B cell (primary cell): ENCODE measurements around the gene KSR1. TPM values are rescaled to one million over a fixed set of nuclear protein-coding genes. Genes with fewer than 3 reads are reported as not detected.

Experiments
- ATAC-seq: fragments of 200-7000 bp; cut with Tn5 transposase; one replicate; pipeline ENCODE4 v1.10.0; 2021; ENCODE audit warnings: low read depth, mild to moderate bottlenecking, moderate number of reproducible peaks, moderate library complexity
- CTCF ChIA-PET: fragments of 350-600 bp; sonication (Branson Sonifier 250); formaldehyde crosslinking; loops from one replicate; lab custom pipeline; 2021; ENCODE audit warnings: antibody characterized with exemption, inconsistent platforms; lab: Charles Lee
- POLR2A ChIA-PET: fragments of 350-600 bp; sonication (Branson Sonifier 250); formaldehyde crosslinking; loops from one replicate; lab custom pipeline; 2021; ENCODE audit warnings: antibody characterized with exemption; lab: Charles Lee
- DNase-seq: peaks from one replicate; pipeline ENCODE4 v3.0.0; 2013
- H2AFZ ChIP-seq: 2 replicates; pipeline ENCODE4 v1.6.1; 2012; ENCODE audit warnings: mild to moderate bottlenecking, low read depth, low read length; ENCODE audit not compliant: insufficient read depth, poor library complexity, severe bottlenecking
- H3K27ac ChIP-seq, 2 donors: 1 replicate in 1 of 2; 2 replicates in 1 of 2; pipeline ENCODE4 v1.5.1; 2012 to 2013; ENCODE audit warnings: low read length in 2 of 2, mild to moderate bottlenecking in 2 of 2, moderate library complexity in 1 of 2
- H3K27me3 ChIP-seq, 4 experiments: fragments of 200-600 bp in 1 of 4; sonication (generic) in 1 of 4; replicated peaks in 1 of 4; 1 replicate in 2 of 4; 2 replicates in 2 of 4; pipeline versions ENCODE4 v1.6.1 to v1.7.0; 2013 to 2016; ENCODE audit warnings: low read length in 3 of 4, mild to moderate bottlenecking in 2 of 4, mixed read lengths in 1 of 4, moderate library complexity in 1 of 4; ENCODE audit not compliant: insufficient read depth in 4 of 4, control insufficient read depth in 3 of 4; ENCODE audit errors: control extremely low read depth in 1 of 4
- H3K36me3 ChIP-seq, 2 experiments: replicated peaks in 1 of 2; 1 replicate in 1 of 2; 2 replicates in 1 of 2; pipeline versions ENCODE4 v1.6.1 to v1.7.1; 2013; ENCODE audit warnings: low read length in 1 of 2; ENCODE audit not compliant: insufficient read depth in 2 of 2, control insufficient read depth in 1 of 2; ENCODE audit errors: control extremely low read depth in 1 of 2, extremely low read depth in 1 of 2
- H3K4me1 ChIP-seq, 2 donors: fragments of 200-600 bp in 1 of 2; sonication (generic) in 1 of 2; 1 replicate in 1 of 2; 2 replicates in 1 of 2; pipeline versions ENCODE4 v1.5.1 to v1.6.1; 2013 to 2017; ENCODE audit warnings: low read length in 2 of 2; ENCODE audit not compliant: control insufficient read depth in 2 of 2, insufficient read depth in 2 of 2
- H3K4me2 ChIP-seq: replicated peaks from 2 replicates; pipeline ENCODE3; 2012; ENCODE audit warnings: mild to moderate bottlenecking, low read depth, low read length; ENCODE audit not compliant: poor library complexity, severe bottlenecking
- H3K4me3 ChIP-seq, 5 experiments: fragments of 200-600 bp in 1 of 5; sonication (generic) in 1 of 5; 1 replicate in 3 of 5; 2 replicates in 2 of 5; pipeline versions ENCODE4 v1.5.1 to v1.7.0; 2011 to 2016; ENCODE audit warnings: low read length in 4 of 5, mild to moderate bottlenecking in 4 of 5, low read depth in 2 of 5, control low read depth in 1 of 5, moderate library complexity in 1 of 5; ENCODE audit not compliant: insufficient read depth in 1 of 5; ENCODE audit errors: control extremely low read depth in 1 of 5, extremely low read depth in 1 of 5
- H3K79me2 ChIP-seq: fragments of 200-600 bp; sonication (generic); one replicate; pipeline ENCODE4 v1.6.0; 2016; ENCODE audit warnings: low read length; ENCODE audit not compliant: control insufficient read depth, insufficient read depth
- H3K9ac ChIP-seq: fragments of 200-600 bp; sonication (generic); 2 replicates; pipeline ENCODE4 v1.6.1; 2017; ENCODE audit warnings: mild to moderate bottlenecking, low read length, moderate library complexity
- H3K9me3 ChIP-seq, 3 donors: one replicate each; pipeline versions ENCODE4 v1.6.1 to v1.7.1; 2013; ENCODE audit warnings: low read length in 2 of 3; ENCODE audit not compliant: control insufficient read depth in 2 of 3, insufficient read depth in 1 of 3; ENCODE audit errors: control extremely low read depth in 1 of 3
- H4K20me1 ChIP-seq: 2 replicates; pipeline ENCODE4 v1.6.0; 2012; ENCODE audit warnings: mild to moderate bottlenecking, low read length; ENCODE audit not compliant: insufficient read depth, control insufficient read depth, poor library complexity, severe bottlenecking
- H3K27ac Mint-ChIP-seq: one replicate; pipeline ENCODE4 v1.8.0; 2021; ENCODE audit warnings: mixed read lengths
- H3K27me3 Mint-ChIP-seq: one replicate; pipeline ENCODE4 v1.8.0; 2021; ENCODE audit warnings: mixed read lengths
- H3K4me1 Mint-ChIP-seq: one replicate; pipeline ENCODE4 v1.8.0; 2021; ENCODE audit warnings: mixed read lengths
- H3K4me3 Mint-ChIP-seq: one replicate; pipeline ENCODE4 v1.8.0; 2021; ENCODE audit warnings: mixed read lengths
- H3K9me3 Mint-ChIP-seq: one replicate; pipeline ENCODE4 v1.8.0; 2022; ENCODE audit warnings: mixed read lengths; ENCODE audit not compliant: insufficient read depth
- CTCF ChIP-seq: fragments of 200-600 bp; IDR thresholded peaks from one replicate; pipeline ENCODE4 v1.8.0; 2022; ENCODE audit warnings: antibody characterized with exemption, mild to moderate bottlenecking
- EZH2 ChIP-seq: IDR thresholded peaks from 2 replicates; pipeline ENCODE4 v1.6.1; 2012; ENCODE audit warnings: borderline replicate concordance, low read depth, mild to moderate bottlenecking, moderate library complexity, low read length; ENCODE audit not compliant: insufficient read depth, poor library complexity, severe bottlenecking
- WGBS: methylation state at CpG from one replicate; pipeline ENCODE4 v1.1.5; 2013; ENCODE audit warnings: missing lambda C conversion rate; ENCODE audit not compliant: insufficient coverage; 5-methylcytosine and 5-hydroxymethylcytosine counted together
- intact Hi-C: fragments of 100-400 bp; cut with micrococcal nuclease; formaldehyde crosslinking; loops from one replicate; pipeline ENCODE4 v1.10.0; 2022
- polyA plus RNA-seq: library from polyadenylated mRNA; depleted of rRNA; stranded (reverse); fragments of >200 nt; gene quantifications from 2 replicates; pipeline ENCODE4 v1.2.3, GENCODE V29; 2012
- total RNA-seq, 2 donors: library from RNA; stranded (reverse); fragments of 120-200 nt in 1 of 2; gene quantifications; 1 replicate in 1 of 2; 2 replicates in 1 of 2; pipeline versions ENCODE4 v1.2.3 to v1.2.4, GENCODE V29; 2013 to 2022

Gene KSR1
- total and polyA plus RNA-seq, 2 donors (not counting 1 experiment from before 2014, with no cell fraction given): 27.5 to 85.6 TPM

- H3K4me1 Mint-ChIP-seq: no peaks in the 10 kb centered on the region
- no peak overlapping the region for H3K4me3 ChIP-seq
- H3K4me2 ChIP-seq: no peak overlapping the region
- H3K4me3 Mint-ChIP-seq: no peak overlapping the region
- no peak overlapping the region for H3K27ac Mint-ChIP-seq
- intact Hi-C loops: no loop called here
- peaks cover 0 to 3% of the 10 kb centered on the region in 2 experiments for H3K36me3 ChIP-seq
- H2AFZ ChIP-seq: no peak overlapping the region
- H4K20me1 ChIP-seq: no peaks in the 10 kb centered on the region
- no peaks in the 10 kb centered on the region for H3K27me3 ChIP-seq
- H3K4me1 ChIP-seq: no peaks in the 10 kb centered on the region
- ATAC-seq: no peak
- WGBS: 96% methylated on average over 6 of the region's 8 CpGs
- TF ChIP-seq EZH2 (no peak), CTCF (no peak)
- POLR2A ChIA-PET: no interaction called here
- no peaks in the 10 kb centered on the region for H3K9me3 Mint-ChIP-seq
- H3K27ac ChIP-seq: no peak overlapping the region
- H3K79me2 ChIP-seq: no peaks in the 10 kb centered on the region
- H3K9ac ChIP-seq: no peak overlapping the region
- no peak for DNase-seq
- CTCF ChIA-PET: interaction anchor here (0.6 kb wide), 1 partner anchor 397 kb away, joined by 3 read pairs; no protein-coding TSS in a partner anchor
- H3K27me3 Mint-ChIP-seq: no peaks in the 10 kb centered on the region
- H3K9me3 ChIP-seq: peaks cover 0 to 6% (median 0%) of the 10 kb centered on the region in 3 donors
Measured at GRCh38 chr17:27562777-27563455, 106.7 kb downstream of the KSR1 start.

- H3K4me3 ChIP-seq: no peak overlapping the region
- DNase-seq (no peak), ATAC-seq (no peak)
- no peak overlapping the region for H3K9ac ChIP-seq
- POLR2A ChIA-PET: no interaction called here
- H2AFZ ChIP-seq: no peak overlapping the region
- H4K20me1 ChIP-seq: peaks cover 1% of the 10 kb centered on the region
- no peaks in the 10 kb centered on the region for H3K79me2 ChIP-seq
- 60% methylated on average over 3 of the region's 7 CpGs for WGBS
- Mint-ChIP-seq H3K4me3 (no peak overlapping the region), H3K27ac (no peak overlapping the region), H3K9me3 (no peaks in the 10 kb centered on the region), H3K27me3 (no peaks in the 10 kb centered on the region), H3K4me1 (no peaks in the 10 kb centered on the region)
- no peaks in the 10 kb centered on the region for H3K27me3 ChIP-seq
- H3K4me2 ChIP-seq: no peak overlapping the region
- peaks cover 0 to 6% (median 0%) of the 10 kb centered on the region in 3 donors for H3K9me3 ChIP-seq
- H3K36me3 ChIP-seq: peaks cover 0 to 3% of the 10 kb centered on the region in 2 experiments
- H3K27ac ChIP-seq: no peak overlapping the region
- CTCF ChIA-PET: interaction anchor here (0.6 kb wide), 1 partner anchor 398 kb away, joined by 3 read pairs; no protein-coding TSS in a partner anchor
- intact Hi-C loops: no loop called here
- TF ChIP-seq EZH2 (no peak), CTCF (no peak)
- no peaks in the 10 kb centered on the region for H3K4me1 ChIP-seq
Measured at GRCh38 chr17:27563532-27563931, 107.3 kb downstream of the KSR1 start.
